Choroid plexus epithelial cell (primary cell): ENCODE results near the gene SGPP1.

Experiments used
- DNase-seq: peaks from one replicate; pipeline ENCODE4 v3.0.0-alpha.2; 2010; ENCODE audit warnings: low read depth
- H3K4me3 ChIP-seq: 2 replicates; pipeline ENCODE4 v1.5.1; 2011; ENCODE audit warnings: low read depth, mild to moderate bottlenecking, control low read depth, low read length, moderate library complexity
- CTCF ChIP-seq: conservative IDR thresholded peaks from 2 replicates; pipeline ENCODE4 v1.5.1; 2011; ENCODE audit warnings: low read depth, mild to moderate bottlenecking, control low read depth, inconsistent platforms, low read length, moderate library complexity

SGPP1 gene

GRCh38 chr14:63652406-63652805 is 75.5 kb downstream of the SGPP1 start:
- DNase-seq: no peak
- no peak overlapping the region for H3K4me3 ChIP-seq
- no peak for TF ChIP-seq CTCF

- no peak for TF ChIP-seq CTCF
- H3K4me3 ChIP-seq: no peak overlapping the region
- no peak for DNase-seq
These were observed 77.5 kb downstream of the SGPP1 start for GRCh38 chr14:63650256-63650952.

- DNase-seq: peak; percentile 14
- H3K4me3 ChIP-seq: no peak overlapping the region
- TF ChIP-seq CTCF: no peak
These were observed 80.0 kb downstream of the SGPP1 start for GRCh38 chr14:63647696-63648410.

- H3K4me3 ChIP-seq: no peak overlapping the region
- no peak for DNase-seq
- no peak for TF ChIP-seq CTCF
These were observed 83.1 kb downstream of the SGPP1 start for GRCh38 chr14:63644741-63645140.

GRCh38 chr14:63642656-63643382 is 85.0 kb downstream of the SGPP1 start:
- peak; percentile 11 for DNase-seq
- no peak for TF ChIP-seq CTCF
- peak overlapping the region; percentile 74 for H3K4me3 ChIP-seq

GRCh38 chr14:63642229-63642611 is 85.6 kb downstream of the SGPP1 start:
- peak; percentile 98 for DNase-seq
- TF ChIP-seq CTCF: no peak

More at GRCh38 chr14:63642229-63642611, 85.6 kb downstream of the SGPP1 start:
- peak overlapping the region; percentile 74 for H3K4me3 ChIP-seq
